HepG2 (cell line): ENCODE measurements around the gene FANCF. TPM values are rescaled to one million over a fixed set of nuclear protein-coding genes. Genes with fewer than 3 reads are reported as not detected.

Source experiments
- AHR ChIP-seq: IDR thresholded peaks from 2 replicates; pipeline ENCODE4 v1.6.1; 2018; ENCODE audit warnings: missing genetic modification reagents, missing compliant biosample characterization
- E2F5 ChIP-seq: sonication (generic); formaldehyde crosslinking; conservative IDR thresholded peaks from 2 replicates; pipeline ENCODE4 v1.4.0; 2020; ENCODE audit warnings: missing genetic modification reagents
- FOXK1 ChIP-seq: sonication (generic); formaldehyde crosslinking; IDR thresholded peaks from 2 replicates; pipeline ENCODE4 v1.4.0; 2020; ENCODE audit warnings: low read depth, missing genetic modification reagents, borderline replicate concordance
- FUBP1 ChIP-seq: sonication (generic); formaldehyde crosslinking; IDR thresholded peaks from 2 replicates; pipeline ENCODE4 v1.5.1; 2020; ENCODE audit warnings: missing genetic modification reagents, mild to moderate bottlenecking, borderline replicate concordance
- GFI1 ChIP-seq: sonication (generic); formaldehyde crosslinking; IDR thresholded peaks from 2 replicates; pipeline ENCODE4 v1.5.0; 2020; ENCODE audit warnings: missing genetic modification reagents, mild to moderate bottlenecking, borderline replicate concordance
- GZF1 ChIP-seq: sonication (generic); formaldehyde crosslinking; IDR thresholded peaks from 2 replicates; pipeline ENCODE4 v1.5.1; 2020; ENCODE audit warnings: mild to moderate bottlenecking, missing genetic modification reagents
- HHEX ChIP-seq: IDR thresholded peaks from 2 replicates; pipeline ENCODE4 v1.6.1; 2016; ENCODE audit warnings: control low read depth
- KDM4B ChIP-seq: sonication (generic); formaldehyde crosslinking; IDR thresholded peaks from 2 replicates; pipeline ENCODE4 v1.4.0; 2020; ENCODE audit warnings: missing genetic modification reagents
- MAFK ChIP-seq, 2 experiments: IDR thresholded peaks in 1 of 2; conservative IDR thresholded peaks in 1 of 2; 2 replicates each; pipeline ENCODE4 v1.6.1; 2011; ENCODE audit warnings: improper control_type of control experiment in 2 of 2, low read length in 2 of 2
- PATZ1 ChIP-seq: sonication (generic); formaldehyde crosslinking; IDR thresholded peaks from 2 replicates; pipeline ENCODE4 v1.4.0; 2020; ENCODE audit warnings: missing genetic modification reagents
- PLRG1 ChIP-seq: fragments of 450-650 bp; conservative IDR thresholded peaks from 2 replicates; pipeline ENCODE4 v1.6.1; 2016
- RAD51 ChIP-seq: fragments of 450-650 bp; IDR thresholded peaks from 2 replicates; pipeline ENCODE4 v1.6.1; 2016; ENCODE audit warnings: borderline replicate concordance
- SMAD3 ChIP-seq: sonication (generic); formaldehyde crosslinking; IDR thresholded peaks from 2 replicates; pipeline ENCODE4 v1.4.0; 2020; ENCODE audit warnings: missing genetic modification reagents
- SMAD9 ChIP-seq: sonication (generic); formaldehyde crosslinking; IDR thresholded peaks from 2 replicates; pipeline ENCODE4 v1.5.1; 2020; ENCODE audit warnings: mild to moderate bottlenecking, missing genetic modification reagents
- TBX2 ChIP-seq: sonication (generic); formaldehyde crosslinking; IDR thresholded peaks from 2 replicates; pipeline ENCODE4 v1.5.0; 2020; ENCODE audit warnings: missing genetic modification reagents, mild to moderate bottlenecking, borderline replicate concordance
- XRCC5 ChIP-seq: fragments of 200-400 bp; formaldehyde crosslinking; optimal IDR thresholded peaks from 2 replicates; pipeline ENCODE3; 2017; ENCODE audit warnings: mild to moderate bottlenecking, low read length
- ZFP62 ChIP-seq: sonication (generic); formaldehyde crosslinking; IDR thresholded peaks from 2 replicates; pipeline ENCODE4 v1.4.0; 2020; ENCODE audit warnings: missing genetic modification reagents
- ZNF3 ChIP-seq: IDR thresholded peaks from 2 replicates; pipeline ENCODE4 v1.7.0; 2017; ENCODE audit warnings: inconsistent platforms
- ZNF331 ChIP-seq: sonication (generic); formaldehyde crosslinking; IDR thresholded peaks from 2 replicates; pipeline ENCODE4 v1.4.0; 2020; ENCODE audit warnings: missing genetic modification reagents
- ZNF333 ChIP-seq: sonication (generic); formaldehyde crosslinking; IDR thresholded peaks from 2 replicates; pipeline ENCODE4 v1.4.0; 2020; ENCODE audit warnings: mild to moderate bottlenecking, missing genetic modification reagents, borderline replicate concordance
- ZNF383 ChIP-seq: sonication (generic); formaldehyde crosslinking; IDR thresholded peaks from 2 replicates; pipeline ENCODE4 v1.4.0; 2020; ENCODE audit warnings: missing genetic modification reagents, mild to moderate bottlenecking, borderline replicate concordance
- ZNF569 ChIP-seq: sonication (generic); formaldehyde crosslinking; IDR thresholded peaks from 2 replicates; pipeline ENCODE4 v1.5.0; 2020; ENCODE audit warnings: mild to moderate bottlenecking, missing genetic modification reagents, moderate library complexity, borderline replicate concordance
- ZNF710 ChIP-seq: sonication (generic); formaldehyde crosslinking; IDR thresholded peaks from 2 replicates; pipeline ENCODE4 v1.5.0; 2020; ENCODE audit warnings: mild to moderate bottlenecking, missing genetic modification reagents, borderline replicate concordance
- ZNF891 ChIP-seq: sonication (generic); formaldehyde crosslinking; IDR thresholded peaks from 2 replicates; pipeline ENCODE4 v1.5.0; 2020; ENCODE audit warnings: mild to moderate bottlenecking, missing genetic modification reagents
- ZSCAN21 ChIP-seq: sonication (generic); formaldehyde crosslinking; IDR thresholded peaks from 2 replicates; pipeline ENCODE4 v1.8.0; 2022; ENCODE audit warnings: mild to moderate bottlenecking, missing genetic modification reagents, moderate library complexity, borderline replicate concordance
- ZSCAN30 ChIP-seq: sonication (generic); formaldehyde crosslinking; IDR thresholded peaks from 2 replicates; pipeline ENCODE4 v1.5.0; 2020; ENCODE audit warnings: mild to moderate bottlenecking, missing genetic modification reagents
- ZSCAN9 ChIP-seq: IDR thresholded peaks from 2 replicates; pipeline ENCODE4 v1.6.1; 2016; ENCODE audit warnings: borderline replicate concordance
- polyA plus RNA-seq, 8 experiments: library from polyadenylated mRNA; depleted of rRNA in 3 of 8; stranded (reverse) in 7 of 8; unstranded in 1 of 8; fragments of >200 nt; fragmentation: Illumina TruSeq in 4 of 8; extraction: Trizol in 4 of 8; gene quantifications; 2 replicates each; pipeline versions ENCODE4 v1.2.1 to v1.2.3, GENCODE V29; 2011 to 2016; ENCODE audit warnings: low read depth in 4 of 8, missing spikeins in 1 of 8, mixed read lengths in 1 of 8; ENCODE audit not compliant: insufficient read depth in 1 of 8
- total RNA-seq, 5 experiments: library from RNA; depleted of rRNA; stranded (reverse); fragments of >200 nt; fragmentation: Illumina TruSeq; extraction: Trizol; gene quantifications; 2 replicates each; pipeline ENCODE4 v1.2.3, GENCODE V29; 2016; ENCODE audit warnings: low read depth in 1 of 5

FANCF gene
- total and polyA plus RNA-seq, 2 of the 13 experiments (the other 11 are each of a cell fraction or from before 2014, with no cell fraction given), result 2.5 to 9.7 TPM

- TF ChIP-seq ZNF710 (no peak), ZNF891 (CRISPR knock-in tag) (no peak), ZSCAN21 (CRISPR knock-in tag) (no peak), HHEX (CRISPR knock-in tag) (no peak), GFI1 (CRISPR knock-in tag) (peak; percentile 74), PATZ1 (CRISPR knock-in tag) (peak; percentile 89), KDM4B (CRISPR knock-in tag) (no peak), ZNF331 (CRISPR knock-in tag) (0 out of 2 replicates have a peak, but pooled peaks have one; percentile 4), ZSCAN30 (no peak), FOXK1 (no peak), SMAD9 (CRISPR knock-in tag) (no peak), AHR (no peak), TBX2 (CRISPR knock-in tag) (no peak), ZSCAN9 (CRISPR knock-in tag) (no peak; the same call in 1 of the 2 replicates), RAD51 (no peak), ZNF333 (CRISPR knock-in tag) (no peak), ZNF569 (CRISPR knock-in tag) (no peak), SMAD3 (CRISPR knock-in tag) (no peak), E2F5 (CRISPR knock-in tag) (no peak), PLRG1 (no peak), FUBP1 (CRISPR knock-in tag) (no peak), GZF1 (CRISPR knock-in tag) (peak; percentile 51; the same call in 1 of the 2 replicates), XRCC5 (no peak), ZNF3 (0 out of 2 replicates have a peak, but pooled peaks have one; percentile 5), ZNF383 (no peak), ZFP62 (no peak), MAFK (conservative IDR thresholded peaks at IDR 0.05 in 1 of 2, IDR thresholded peaks at IDR 0.05 in 1 of 2; ENCODE audit: low read length in 2 of 2) (no peak)
These were observed 40.7 kb upstream of the FANCF start, which contains the start of gene GAS2 (continued) for GRCh38 chr11:22666325-22666687.
